Measurements from ENCODE around the gene ABI3BP. TPM values are rescaled to one million over a fixed set of nuclear protein-coding genes. Genes with fewer than 3 reads are reported as not detected.

The ABI3BP gene
- total RNA-seq, 1 experiment from 2014 or later, result 0.28 TPM

- no peaks in the 10 kb centered on the region for H3K27me3 ChIP-seq (ENCODE audit: insufficient read depth, low read length)
- H3K23ac ChIP-seq (ENCODE audit: insufficient read length, low read depth, low read length), result no peak overlapping the region
- H2BK5ac ChIP-seq (ENCODE audit: insufficient read length, low read length), result no peak overlapping the region
- H2BK12ac ChIP-seq (ENCODE audit: insufficient read length, low read depth, low read length), result no peak overlapping the region
- Mint-ChIP-seq H3K9me3 (no peaks in the 10 kb centered on the region), H3K27ac (no peak overlapping the region), H3K27me3 (ENCODE audit: low read depth) (no peaks in the 10 kb centered on the region), H3K4me1 (0 out of 4 replicates have a peak, but pooled peaks cover 0 to 2% of the 10 kb centered on the region in 2 experiments), H3K36me3 (ENCODE audit: insufficient read depth in 1 of 3, low read depth in 3 of 3) (no peaks in the 10 kb centered on the region), H3K4me3 (no peak overlapping the region)
- no peak overlapping the region for H3K14ac ChIP-seq (ENCODE audit: insufficient read depth, low read length)
- no peaks in the 10 kb centered on the region for H3K4me1 ChIP-seq (ENCODE audit: insufficient read depth, low read length)
- H2BK20ac ChIP-seq (ENCODE audit: low read depth, low read length, poor library complexity, severe bottlenecking), result no peak overlapping the region
- DNase-seq, result no peak
- no peaks in the 10 kb centered on the region for H3K23me2 ChIP-seq (ENCODE audit: insufficient read length, low read depth, low read length, poor library complexity, severe bottlenecking)
- H4K5ac ChIP-seq (ENCODE audit: insufficient read length, low read depth, low read length), result no peak overlapping the region
- H2BK15ac ChIP-seq (ENCODE audit: low read depth, low read length), result no peak overlapping the region
- no peaks in the 10 kb centered on the region for H3K79me2 ChIP-seq (ENCODE audit: insufficient read depth, low read length)
- H3K27ac ChIP-seq (ENCODE audit: insufficient read length, low read depth, low read length), result no peak overlapping the region
- H3K79me1 ChIP-seq (ENCODE audit: insufficient read depth, low read depth, low read length, poor library complexity, severe bottlenecking), result no peaks in the 10 kb centered on the region
- no peak overlapping the region for H3K4me2 ChIP-seq (ENCODE audit: insufficient read depth, insufficient read length, low read length)
- no peak overlapping the region for H3K4ac ChIP-seq (ENCODE audit: low read depth, low read length)
- no peaks in the 10 kb centered on the region for H4K20me1 ChIP-seq (ENCODE audit: control insufficient read depth, insufficient read depth, insufficient read length)
- no peak overlapping the region for H4K8ac ChIP-seq (replicated peaks; ENCODE audit: insufficient read length, low read depth, low read length)
- no peak overlapping the region for H2AFZ ChIP-seq (ENCODE audit: low read length)
- no peak overlapping the region for H3K56ac ChIP-seq (ENCODE audit: insufficient read length, low read depth, low read length)
- WGBS (ENCODE audit: extremely low coverage, insufficient read length, low lambda C conversion rate), result no CpG with 5 or more reads among the region's 2 CpGs
- no peak overlapping the region for H2BK120ac ChIP-seq (ENCODE audit: low read depth, low read length, poor library complexity, severe bottlenecking)
- H2AK5ac ChIP-seq (ENCODE audit: insufficient read length, low read length), result no peak overlapping the region
- no peak overlapping the region for H4K91ac ChIP-seq (ENCODE audit: insufficient read length, low read depth, low read length)
- TF ChIP-seq, protein P1, sequence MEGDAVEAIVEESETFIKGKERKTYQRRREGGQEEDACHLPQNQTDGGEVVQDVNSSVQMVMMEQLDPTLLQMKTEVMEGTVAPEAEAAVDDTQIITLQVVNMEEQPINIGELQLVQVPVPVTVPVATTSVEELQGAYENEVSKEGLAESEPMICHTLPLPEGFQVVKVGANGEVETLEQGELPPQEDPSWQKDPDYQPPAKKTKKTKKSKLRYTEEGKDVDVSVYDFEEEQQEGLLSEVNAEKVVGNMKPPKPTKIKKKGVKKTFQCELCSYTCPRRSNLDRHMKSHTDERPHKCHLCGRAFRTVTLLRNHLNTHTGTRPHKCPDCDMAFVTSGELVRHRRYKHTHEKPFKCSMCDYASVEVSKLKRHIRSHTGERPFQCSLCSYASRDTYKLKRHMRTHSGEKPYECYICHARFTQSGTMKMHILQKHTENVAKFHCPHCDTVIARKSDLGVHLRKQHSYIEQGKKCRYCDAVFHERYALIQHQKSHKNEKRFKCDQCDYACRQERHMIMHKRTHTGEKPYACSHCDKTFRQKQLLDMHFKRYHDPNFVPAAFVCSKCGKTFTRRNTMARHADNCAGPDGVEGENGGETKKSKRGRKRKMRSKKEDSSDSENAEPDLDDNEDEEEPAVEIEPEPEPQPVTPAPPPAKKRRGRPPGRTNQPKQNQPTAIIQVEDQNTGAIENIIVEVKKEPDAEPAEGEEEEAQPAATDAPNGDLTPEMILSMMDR (conservative IDR thresholded peaks at IDR 0.05), result no peak
- H3K18ac ChIP-seq (ENCODE audit: insufficient read length, low read depth, low read length), result no peak overlapping the region
- no peak overlapping the region for H3K9ac ChIP-seq (ENCODE audit: extremely low read depth, insufficient read length, low read length)
- H3K9me3 ChIP-seq (ENCODE audit: control insufficient read depth, low read depth, low read length), result no peaks in the 10 kb centered on the region
- no peak overlapping the region for H3T11ph ChIP-seq (ENCODE audit: low read length)
These were observed 217.0 kb downstream of the ABI3BP start for GRCh38 chr3:100776097-100776729.

All from H9 (cell line).